NCI-H510A treated with DMSO at 0.1 percent for 48 hours (cell line): ENCODE measurements around the gene OR56A3.
A peak's percentile ranks its signal among the peaks of the same experiment; 100 is the strongest.
"Not testable (repeated sequence)": the region's sequence is repeated elsewhere in the genome, so short reads cannot be mapped to it uniquely, and the experiment has no call there.

ENCODE experiments used
- DNase-seq: peaks from one replicate; lab custom pipeline; 2025; lab: John Stamatoyannopoulos, UW

Gene OR56A3

GRCh38 chr11:5941951-5942350, at the start of gene OR56A3:
Gene OR56A3 (plus strand): TSS chr11:5942251. CDS start chr11:5947347, 5,096 bp downstream.
- DNase-seq: no peak

DNA sequence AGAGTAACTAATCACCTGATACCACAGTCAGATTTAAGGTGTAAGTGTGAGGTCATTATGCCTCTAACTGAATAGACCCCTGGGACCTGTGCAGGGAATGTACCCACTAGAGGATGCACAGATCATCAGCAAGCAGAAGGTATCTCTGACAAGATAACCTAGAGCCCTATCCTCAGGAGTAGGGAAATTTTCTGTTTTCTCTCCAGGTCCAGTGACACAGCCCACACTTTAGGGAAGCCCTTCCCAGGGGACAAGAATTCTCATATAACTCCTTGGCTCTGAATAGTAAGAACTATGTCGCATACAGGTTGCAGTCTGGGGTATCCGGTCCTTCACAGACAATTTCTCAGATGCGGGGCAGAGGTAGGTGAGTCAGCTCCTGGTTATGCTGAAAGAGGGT, 49.1 kb upstream of the OR56A3 start, which contains the start of gene OR52E5:
Gene OR52E5 (plus strand): TSS at position 301 of the 400 bp plus-strand sequence. CDS start 7,569 bp downstream, outside the sequence.
- no peak for DNase-seq

- no peak for DNase-seq
Observed at GRCh38 chr11:5899534-5899933, 42.5 kb upstream of the OR56A3 start.

- no peak for DNase-seq
Observed at GRCh38 chr11:5910540-5910939, 31.5 kb upstream of the OR56A3 start.

- no peak for DNase-seq
Observed at GRCh38 chr11:5922749-5923426, 19.2 kb upstream of the OR56A3 start.

DNA sequence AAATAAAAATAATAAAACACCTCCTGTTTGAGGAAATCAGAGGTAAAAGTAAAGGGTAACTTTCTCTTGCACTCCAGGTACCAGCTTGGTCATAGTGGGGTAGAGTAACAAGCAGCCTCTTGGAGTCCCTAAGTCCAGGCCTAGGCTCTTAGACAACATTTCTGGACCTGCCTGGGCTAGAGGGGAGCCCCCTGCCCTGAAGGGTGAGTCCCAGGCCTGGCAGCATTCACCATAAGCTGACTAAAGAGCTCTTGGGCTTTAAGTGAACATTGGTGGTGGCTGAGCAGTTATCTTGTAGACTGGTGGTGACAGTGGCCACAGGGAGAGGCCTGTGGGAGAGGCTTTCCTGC, 18.6 kb upstream of the OR56A3 start:
- no peak for DNase-seq

DNA sequence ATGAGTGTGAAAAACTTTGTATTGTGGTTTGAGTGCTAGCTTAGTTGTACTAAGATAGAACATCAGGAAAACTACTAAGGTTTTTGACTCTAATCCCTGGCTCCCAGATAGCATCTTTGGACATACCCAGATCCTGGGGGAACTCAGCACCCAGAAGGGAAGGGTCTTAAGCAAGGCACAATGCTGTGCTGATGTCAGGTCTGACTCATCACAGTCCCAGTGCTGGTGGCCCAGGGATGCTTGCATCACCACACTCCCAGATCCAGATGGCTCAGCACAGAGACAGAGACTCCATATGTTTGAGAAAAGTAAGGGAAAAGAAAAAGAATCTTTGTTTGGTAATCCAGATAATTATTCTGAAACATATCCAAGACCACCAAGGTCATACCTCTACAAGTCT, 18.3 kb upstream of the OR56A3 start:
- DNase-seq: no peak

DNA sequence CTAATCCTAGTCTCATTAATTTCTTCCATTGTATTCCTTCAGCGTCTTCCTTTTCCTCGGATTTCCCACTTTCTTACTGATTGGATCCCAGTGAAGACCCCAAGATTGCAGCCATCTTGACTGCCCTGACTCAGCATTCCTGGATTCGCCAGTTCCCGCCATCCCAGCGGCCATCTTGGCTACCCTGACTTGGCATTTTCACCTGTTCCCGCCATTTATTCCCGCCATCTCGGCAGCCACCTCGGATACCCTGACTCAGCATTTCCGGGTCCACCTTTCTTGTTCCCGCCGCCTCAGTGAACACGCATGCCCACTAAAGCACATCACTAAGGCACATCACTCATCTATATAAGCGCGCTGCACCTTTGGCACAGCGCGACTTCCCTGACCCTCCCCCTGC, 13.8 kb upstream of the OR56A3 start:
- DNase-seq: no peak

- no peak for DNase-seq
Observed at GRCh38 chr11:5928811-5929210, 13.2 kb upstream of the OR56A3 start.

GRCh38 chr11:5929571-5930368, 12.3 kb upstream of the OR56A3 start:
- no peak for DNase-seq

DNA sequence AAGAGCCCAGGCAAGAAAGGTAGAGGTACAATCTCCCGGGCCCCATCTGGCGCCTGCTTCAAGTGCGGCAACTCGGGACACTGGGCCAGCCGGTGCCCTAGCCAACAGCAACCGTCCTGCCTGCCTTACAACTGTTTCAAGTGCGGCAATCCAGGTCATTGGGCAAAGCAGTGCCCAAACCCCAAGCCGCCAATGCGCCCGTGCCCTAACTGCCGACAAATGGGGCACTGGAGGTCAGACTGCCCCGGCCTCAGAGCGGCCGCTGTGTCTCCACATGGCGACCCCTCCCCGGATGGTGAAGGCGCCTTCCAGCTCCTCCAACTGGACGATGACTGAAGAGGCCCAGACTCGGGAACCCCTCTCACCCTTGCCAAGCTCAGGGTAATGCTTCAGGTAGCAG, 11.4 kb upstream of the OR56A3 start:
- DNase-seq: no peak

DNA sequence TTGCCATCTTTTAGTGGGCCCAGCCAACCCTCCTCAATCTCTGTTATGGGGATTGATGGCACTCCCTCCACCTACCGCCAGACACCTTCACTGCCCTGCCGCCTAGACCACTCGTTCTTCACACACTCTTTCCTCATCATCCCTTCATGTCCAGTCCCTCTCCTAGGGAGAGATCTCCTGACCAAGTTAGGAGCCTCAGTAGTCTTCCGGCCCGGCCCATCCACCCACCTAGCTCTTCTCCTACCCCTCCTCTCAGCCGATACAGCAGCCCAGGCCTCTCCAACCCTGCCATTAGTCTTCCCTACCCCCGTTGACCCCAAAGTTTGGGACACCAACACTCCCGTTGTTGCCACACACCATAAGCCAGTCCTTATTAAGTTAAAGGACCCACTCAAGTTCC, 11.0 kb upstream of the OR56A3 start:
- no peak for DNase-seq

DNA sequence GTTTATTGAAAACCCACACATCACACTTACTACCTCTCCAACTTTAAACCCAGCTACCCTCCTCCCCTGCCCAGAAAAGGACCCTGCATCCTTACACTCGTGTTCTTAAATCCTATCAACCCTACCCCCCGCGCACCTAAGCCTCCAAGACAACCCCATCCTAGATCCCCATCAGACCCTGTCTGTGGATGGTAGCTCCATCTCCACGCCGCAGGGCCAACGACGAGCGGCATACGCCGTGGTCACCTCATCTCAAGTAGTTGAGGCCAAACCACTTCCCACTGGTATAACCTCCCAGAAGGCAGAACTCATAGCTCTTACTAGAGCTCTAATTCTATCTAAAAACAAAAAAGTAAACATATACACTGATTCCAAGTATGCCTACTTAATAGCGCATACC, 9.4 kb upstream of the OR56A3 start:
- no peak for DNase-seq

DNA sequence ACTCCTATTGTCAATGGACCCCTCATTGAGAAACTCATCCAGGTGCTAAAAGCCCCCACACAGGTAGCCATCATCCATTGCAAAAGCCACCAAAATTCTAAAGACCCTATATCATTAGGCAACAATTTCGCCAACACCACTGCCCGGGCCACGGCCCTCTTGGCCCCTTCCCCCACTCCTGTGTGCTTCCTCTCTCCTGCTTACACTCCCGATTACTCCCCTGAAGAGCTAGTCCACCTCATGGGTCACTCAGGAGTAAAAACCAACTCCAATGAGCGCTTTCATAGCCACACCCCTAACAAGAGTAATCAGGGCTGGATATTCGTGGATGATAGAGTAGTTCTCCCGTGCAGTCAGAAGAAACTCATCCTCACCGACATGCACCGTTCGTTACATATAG, 8.9 kb upstream of the OR56A3 start:
- DNase-seq: no peak

GRCh38 chr11:5937868-5938602, 4.0 kb upstream of the OR56A3 start:
- peak; percentile 68 for DNase-seq

DNA sequence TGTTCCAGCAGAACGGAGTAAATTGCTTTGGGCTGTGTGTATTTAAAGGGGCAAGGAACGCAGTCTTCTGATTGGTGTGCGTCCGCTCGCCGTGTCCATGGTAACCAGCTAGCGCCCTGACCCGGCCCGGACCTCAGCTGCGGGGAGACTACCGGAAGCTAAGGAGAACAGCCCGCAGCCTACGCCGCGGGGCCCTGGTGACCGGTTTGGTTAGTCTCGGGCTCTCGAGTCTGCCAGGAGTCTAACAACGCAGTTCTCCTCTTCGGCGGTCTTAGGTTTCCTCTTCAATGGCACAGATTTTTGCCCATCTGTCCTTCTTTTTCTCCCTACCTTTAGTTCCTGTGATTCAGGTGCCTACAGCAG, 3.5 kb upstream of the OR56A3 start:
- peak; percentile 51 for DNase-seq

- DNase-seq: no peak
Observed at GRCh38 chr11:5940748-5941147, 1.3 kb upstream of the OR56A3 start.

DNA sequence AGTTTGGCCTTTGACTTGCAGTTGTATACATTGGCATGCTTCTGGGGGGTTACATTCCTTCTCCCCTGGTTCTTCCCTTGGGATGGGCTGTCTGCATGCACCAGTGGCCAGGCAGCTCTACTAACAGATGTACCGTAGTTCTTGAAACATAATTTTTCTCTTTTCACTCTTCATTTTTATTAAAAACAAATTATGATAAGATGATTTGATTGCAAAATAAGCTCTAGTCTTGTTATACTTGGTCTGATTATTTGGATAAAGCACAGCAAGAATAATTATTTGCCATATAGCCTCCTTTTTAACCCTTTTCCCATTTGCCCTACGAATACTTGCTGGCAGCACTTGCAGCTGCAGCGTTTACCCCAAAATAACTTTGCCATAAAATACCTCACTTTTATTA, 13.5 kb downstream of the OR56A3 start:
- no peak for DNase-seq

DNA sequence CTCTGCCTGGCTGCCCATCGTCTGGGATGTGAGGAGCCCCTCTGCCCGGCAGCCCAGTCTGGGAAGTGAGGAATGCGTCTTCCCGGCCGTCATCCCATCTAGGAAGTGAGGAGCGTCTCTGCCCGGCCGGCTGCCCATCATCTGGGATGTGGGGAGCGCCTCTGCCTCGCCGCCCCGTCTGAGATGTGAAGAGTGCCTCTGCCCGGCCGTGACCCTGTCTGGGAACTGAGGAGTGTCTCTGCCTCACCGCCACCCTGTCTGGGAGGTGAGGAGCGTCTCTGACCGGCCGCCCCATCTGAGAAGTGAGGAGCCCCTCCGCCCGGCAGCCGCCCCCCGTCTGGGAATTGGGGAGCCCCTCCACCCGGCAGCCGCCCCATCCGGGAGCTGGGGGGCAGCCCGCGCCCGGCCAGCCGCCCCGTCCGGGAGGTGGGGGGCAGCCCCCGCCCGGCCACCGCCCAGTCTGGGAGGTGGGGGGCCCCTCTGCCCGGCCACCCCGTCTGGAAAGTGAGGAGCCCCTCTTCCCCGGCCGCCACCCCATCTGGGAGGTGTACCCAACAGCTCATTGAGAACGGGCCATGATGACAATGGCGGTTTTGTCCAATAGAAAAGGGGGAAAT, 18.8 kb downstream of the OR56A3 start:
- not testable (repeated sequence) for DNase-seq

GRCh38 chr11:5966958-5967357, 24.9 kb downstream of the OR56A3 start:
- no peak for DNase-seq

- no peak for DNase-seq
Observed at GRCh38 chr11:5967708-5968107, 25.7 kb downstream of the OR56A3 start.

- DNase-seq: no peak
Observed at GRCh38 chr11:5968394-5968793, 26.3 kb downstream of the OR56A3 start, which contains the start of gene OR56A5. Gene OR56A5 (minus strand): TSS chr11:5968494. CDS start chr11:5968494, 0 bp downstream.
